ENCODE measurements around the gene MORC1. TPM values are rescaled to one million over a fixed set of nuclear protein-coding genes. Genes with fewer than 3 reads are reported as not detected.

The MORC1 gene
- total and polyA plus RNA-seq, 4 donors: 0.02 to 0.33 (median 0.13) TPM

DNA sequence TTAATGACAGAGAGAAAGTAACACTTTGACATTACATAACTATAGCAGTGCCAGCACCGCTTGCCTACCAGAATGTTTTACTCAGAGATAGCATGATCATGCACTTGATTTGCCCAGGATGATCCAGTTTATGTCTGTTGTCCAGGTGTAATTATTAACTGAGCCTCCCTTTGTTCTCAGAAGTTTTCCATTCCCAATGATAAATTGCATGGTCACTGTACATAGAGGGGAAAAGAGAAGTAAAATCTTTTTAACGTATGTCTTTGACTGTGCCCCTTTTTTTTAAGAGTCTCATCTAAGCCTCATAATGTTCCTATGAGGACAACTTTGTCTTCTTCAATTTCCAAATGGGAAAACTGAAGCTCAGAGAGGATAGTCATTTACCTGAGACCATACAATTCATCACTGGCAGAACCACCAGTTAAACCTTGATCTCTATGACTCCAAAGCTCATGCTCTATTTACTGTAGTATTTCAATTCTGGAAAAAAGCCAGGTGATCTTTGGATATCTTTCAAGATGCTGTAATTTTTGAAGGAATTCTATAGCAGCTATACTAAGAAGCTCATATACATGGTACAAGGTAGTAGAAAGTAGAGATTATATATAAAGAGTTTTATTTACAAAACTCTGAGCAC is 43.7 kb upstream of the MORC1 start:
- H3K9me3 ChIP-seq (ENCODE audit: control insufficient read depth in 4 of 4, low read length in 3 of 4): no peaks in the 10 kb centered on the region
- H3K27ac ChIP-seq (ENCODE audit: low read depth in 1 of 2, low read length in 2 of 2): peak overlapping the region; percentile 48 to 67
- no peak for DNase-seq (ENCODE audit: low spot score)
- no peak overlapping the region for H3K4me3 ChIP-seq (ENCODE audit: low read depth in 1 of 3, low read length in 3 of 3)
- TF ChIP-seq EGR1 (IDR thresholded peaks at IDR 0.05; ENCODE audit: low read depth in 2 of 2): peak in 1 of 2 donors; percentile 23
- peak; percentile 26 for TF ChIP-seq HNF4G (IDR thresholded peaks at IDR 0.05)
- TF ChIP-seq RAD21 (IDR thresholded peaks at IDR 0.05): peak; percentile 21 to 30
- no peak for TF ChIP-seq FOXA1 (IDR thresholded peaks at IDR 0.05)
- peak; percentile 51 to 65 for TF ChIP-seq RXRA (IDR thresholded peaks at IDR 0.05)
- no peak for TF ChIP-seq NR2F2 (IDR thresholded peaks at IDR 0.05)
- TF ChIP-seq TAF1 (conservative IDR thresholded peaks at IDR 0.05): no peak
- peak; percentile 85 for TF ChIP-seq SP1 (IDR thresholded peaks at IDR 0.05)
- TF ChIP-seq, protein P1, sequence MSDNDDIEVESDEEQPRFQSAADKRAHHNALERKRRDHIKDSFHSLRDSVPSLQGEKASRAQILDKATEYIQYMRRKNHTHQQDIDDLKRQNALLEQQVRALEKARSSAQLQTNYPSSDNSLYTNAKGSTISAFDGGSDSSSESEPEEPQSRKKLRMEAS (IDR thresholded peaks at IDR 0.05): peak; percentile 46
- TF ChIP-seq YY1 (IDR thresholded peaks at IDR 0.05): peak; percentile 69
- TF ChIP-seq, protein P2, sequence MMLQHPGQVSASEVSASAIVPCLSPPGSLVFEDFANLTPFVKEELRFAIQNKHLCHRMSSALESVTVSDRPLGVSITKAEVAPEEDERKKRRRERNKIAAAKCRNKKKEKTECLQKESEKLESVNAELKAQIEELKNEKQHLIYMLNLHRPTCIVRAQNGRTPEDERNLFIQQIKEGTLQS (IDR thresholded peaks at IDR 0.05): no peak
- TF ChIP-seq, protein P3, sequence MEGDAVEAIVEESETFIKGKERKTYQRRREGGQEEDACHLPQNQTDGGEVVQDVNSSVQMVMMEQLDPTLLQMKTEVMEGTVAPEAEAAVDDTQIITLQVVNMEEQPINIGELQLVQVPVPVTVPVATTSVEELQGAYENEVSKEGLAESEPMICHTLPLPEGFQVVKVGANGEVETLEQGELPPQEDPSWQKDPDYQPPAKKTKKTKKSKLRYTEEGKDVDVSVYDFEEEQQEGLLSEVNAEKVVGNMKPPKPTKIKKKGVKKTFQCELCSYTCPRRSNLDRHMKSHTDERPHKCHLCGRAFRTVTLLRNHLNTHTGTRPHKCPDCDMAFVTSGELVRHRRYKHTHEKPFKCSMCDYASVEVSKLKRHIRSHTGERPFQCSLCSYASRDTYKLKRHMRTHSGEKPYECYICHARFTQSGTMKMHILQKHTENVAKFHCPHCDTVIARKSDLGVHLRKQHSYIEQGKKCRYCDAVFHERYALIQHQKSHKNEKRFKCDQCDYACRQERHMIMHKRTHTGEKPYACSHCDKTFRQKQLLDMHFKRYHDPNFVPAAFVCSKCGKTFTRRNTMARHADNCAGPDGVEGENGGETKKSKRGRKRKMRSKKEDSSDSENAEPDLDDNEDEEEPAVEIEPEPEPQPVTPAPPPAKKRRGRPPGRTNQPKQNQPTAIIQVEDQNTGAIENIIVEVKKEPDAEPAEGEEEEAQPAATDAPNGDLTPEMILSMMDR (IDR thresholded peaks at IDR 0.05; ENCODE audit: low read depth, low read length, missing input control): no peak
- TF ChIP-seq GABPA (IDR thresholded peaks at IDR 0.05 in 1 of 2, conservative IDR thresholded peaks at IDR 0.05 in 1 of 2): no peak
- TF ChIP-seq, protein P4, sequence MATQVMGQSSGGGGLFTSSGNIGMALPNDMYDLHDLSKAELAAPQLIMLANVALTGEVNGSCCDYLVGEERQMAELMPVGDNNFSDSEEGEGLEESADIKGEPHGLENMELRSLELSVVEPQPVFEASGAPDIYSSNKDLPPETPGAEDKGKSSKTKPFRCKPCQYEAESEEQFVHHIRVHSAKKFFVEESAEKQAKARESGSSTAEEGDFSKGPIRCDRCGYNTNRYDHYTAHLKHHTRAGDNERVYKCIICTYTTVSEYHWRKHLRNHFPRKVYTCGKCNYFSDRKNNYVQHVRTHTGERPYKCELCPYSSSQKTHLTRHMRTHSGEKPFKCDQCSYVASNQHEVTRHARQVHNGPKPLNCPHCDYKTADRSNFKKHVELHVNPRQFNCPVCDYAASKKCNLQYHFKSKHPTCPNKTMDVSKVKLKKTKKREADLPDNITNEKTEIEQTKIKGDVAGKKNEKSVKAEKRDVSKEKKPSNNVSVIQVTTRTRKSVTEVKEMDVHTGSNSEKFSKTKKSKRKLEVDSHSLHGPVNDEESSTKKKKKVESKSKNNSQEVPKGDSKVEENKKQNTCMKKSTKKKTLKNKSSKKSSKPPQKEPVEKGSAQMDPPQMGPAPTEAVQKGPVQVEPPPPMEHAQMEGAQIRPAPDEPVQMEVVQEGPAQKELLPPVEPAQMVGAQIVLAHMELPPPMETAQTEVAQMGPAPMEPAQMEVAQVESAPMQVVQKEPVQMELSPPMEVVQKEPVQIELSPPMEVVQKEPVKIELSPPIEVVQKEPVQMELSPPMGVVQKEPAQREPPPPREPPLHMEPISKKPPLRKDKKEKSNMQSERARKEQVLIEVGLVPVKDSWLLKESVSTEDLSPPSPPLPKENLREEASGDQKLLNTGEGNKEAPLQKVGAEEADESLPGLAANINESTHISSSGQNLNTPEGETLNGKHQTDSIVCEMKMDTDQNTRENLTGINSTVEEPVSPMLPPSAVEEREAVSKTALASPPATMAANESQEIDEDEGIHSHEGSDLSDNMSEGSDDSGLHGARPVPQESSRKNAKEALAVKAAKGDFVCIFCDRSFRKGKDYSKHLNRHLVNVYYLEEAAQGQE (IDR thresholded peaks at IDR 0.05): peak; percentile 55
- TF ChIP-seq, protein P5, sequence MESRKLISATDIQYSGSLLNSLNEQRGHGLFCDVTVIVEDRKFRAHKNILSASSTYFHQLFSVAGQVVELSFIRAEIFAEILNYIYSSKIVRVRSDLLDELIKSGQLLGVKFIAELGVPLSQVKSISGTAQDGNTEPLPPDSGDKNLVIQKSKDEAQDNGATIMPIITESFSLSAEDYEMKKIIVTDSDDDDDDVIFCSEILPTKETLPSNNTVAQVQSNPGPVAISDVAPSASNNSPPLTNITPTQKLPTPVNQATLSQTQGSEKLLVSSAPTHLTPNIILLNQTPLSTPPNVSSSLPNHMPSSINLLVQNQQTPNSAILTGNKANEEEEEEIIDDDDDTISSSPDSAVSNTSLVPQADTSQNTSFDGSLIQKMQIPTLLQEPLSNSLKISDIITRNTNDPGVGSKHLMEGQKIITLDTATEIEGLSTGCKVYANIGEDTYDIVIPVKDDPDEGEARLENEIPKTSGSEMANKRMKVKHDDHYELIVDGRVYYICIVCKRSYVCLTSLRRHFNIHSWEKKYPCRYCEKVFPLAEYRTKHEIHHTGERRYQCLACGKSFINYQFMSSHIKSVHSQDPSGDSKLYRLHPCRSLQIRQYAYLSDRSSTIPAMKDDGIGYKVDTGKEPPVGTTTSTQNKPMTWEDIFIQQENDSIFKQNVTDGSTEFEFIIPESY (IDR thresholded peaks at IDR 0.05): peak; percentile 46
- TF ChIP-seq HNF4A (conservative IDR thresholded peaks at IDR 0.05): peak; percentile 81 to 83
- peak; percentile 40 to 52 for TF ChIP-seq JUND (IDR thresholded peaks at IDR 0.05)
- peak; percentile 14 for TF ChIP-seq FOXA2 (IDR thresholded peaks at IDR 0.05)
- WGBS: 18% methylated on average over 2 of the region's 2 CpGs
- no peak overlapping the region for H3K9ac ChIP-seq (ENCODE audit: low read depth in 1 of 2, low read length in 2 of 2)
- H3K4me1 ChIP-seq (ENCODE audit: control insufficient read depth in 4 of 4, insufficient read depth in 4 of 4, low read length in 3 of 4): peaks cover 4 to 16% (median 8%) of the 10 kb centered on the region in 4 donors
- H3K36me3 ChIP-seq (ENCODE audit: control insufficient read depth in 4 of 4, insufficient read depth in 3 of 4, low read depth in 1 of 4, low read length in 3 of 4): no peaks in the 10 kb centered on the region
- no peaks in the 10 kb centered on the region for H3K27me3 ChIP-seq (ENCODE audit: control insufficient read depth in 4 of 4, insufficient read depth in 4 of 4, low read length in 3 of 4)

Data from liver (tissue), 9 donors.